K562 (cell line): ENCODE data around the gene CYB5R4. TPM values are rescaled to one million over a fixed set of nuclear protein-coding genes. Genes with fewer than 3 reads are reported as not detected.
A peak's percentile ranks its signal among the peaks of the same experiment; 100 is the strongest.

Source experiments
- ATAC-seq: fragments of 200-7000 bp; cut with Tn5 transposase; 3 replicates; pipeline ENCODE4 v1.9.1; 2020; ENCODE audit warnings: moderate library complexity
- BruUV-seq: library from RNA; stranded (reverse); fragments of 400-500 nt; replicated peaks from 2 replicates; lab custom pipeline; 2021; lab: Mats Ljungman, UMichigan
- CTCF ChIA-PET: fragments of 300-600 bp; formaldehyde crosslinking; extraction: SDS; loops from one replicate; lab custom pipeline; 2021; ENCODE audit warnings: low intra/inter-chr PET ratio; lab: Yijun Ruan, JAX
- POLR2A ChIA-PET: fragments of 300-600, 350-650 bp; sonication (Branson Sonifier 250); formaldehyde crosslinking; extraction: SDS; loops from one replicate; lab custom pipeline; 2021; ENCODE audit warnings: antibody characterized with exemption, inconsistent platforms; lab: Yijun Ruan, JAX
- DNase-seq, 4 experiments: peaks; one replicate each; pipeline versions ENCODE4 v3.0.0 to v3.0.0-alpha.2; 2011 to 2018; ENCODE audit warnings: low spot score in 3 of 4, mixed read lengths in 3 of 4; ENCODE audit errors: extremely low read depth in 1 of 4
- FAIRE-seq: peaks from 2 replicates; lab custom pipeline; 2011; peaks lifted over from hg19 to GRCh38; lab: Jason Lieb, UNC
- H2AFZ ChIP-seq: 2 replicates; pipeline ENCODE4 v1.6.0; 2011; ENCODE audit warnings: low read depth, low read length, control low read depth, inconsistent platforms
- H3K27ac ChIP-seq: fragments of 200-600 bp; 3 replicates; pipeline ENCODE4 v1.8.0; 2011; ENCODE audit warnings: low read depth, mild to moderate bottlenecking, control low read depth, inconsistent platforms, low read length, moderate library complexity, mixed read lengths; ENCODE audit errors: extremely low read depth
- H3K27me3 ChIP-seq, 2 experiments: fragments of 300-600 bp in 1 of 2; 2 replicates in 1 of 2; 3 replicates in 1 of 2; pipeline versions ENCODE4 v1.6.0 to v1.8.0; 2011; ENCODE audit warnings: inconsistent platforms in 2 of 2, low read length in 2 of 2, mild to moderate bottlenecking in 1 of 2, mixed read lengths in 1 of 2, moderate library complexity in 1 of 2; ENCODE audit not compliant: control insufficient read depth in 2 of 2, insufficient read depth in 2 of 2
- H3K36me3 ChIP-seq: fragments of 300-600 bp; 3 replicates; pipeline ENCODE4 v1.8.0; 2011; ENCODE audit warnings: mild to moderate bottlenecking, low read length, inconsistent platforms; ENCODE audit not compliant: control insufficient read depth, insufficient read depth
- H3K4me1 ChIP-seq, 2 experiments: fragments of 200-600 bp in 1 of 2; replicated peaks in 1 of 2; 2 replicates in 1 of 2; 3 replicates in 1 of 2; pipeline versions ENCODE4 v1.5.1 to v1.8.0; 2011; ENCODE audit warnings: inconsistent platforms in 2 of 2, low read length in 2 of 2, mild to moderate bottlenecking in 1 of 2, mixed read lengths in 1 of 2, moderate library complexity in 1 of 2; ENCODE audit not compliant: control insufficient read depth in 2 of 2, insufficient read depth in 2 of 2
- H3K4me2 ChIP-seq: 2 replicates; pipeline ENCODE4 v1.6.1; 2011; ENCODE audit warnings: low read length, control low read depth, inconsistent platforms, mixed read lengths; ENCODE audit not compliant: insufficient read depth
- H3K4me3 ChIP-seq: fragments of 200-600 bp; sonication (generic), shearing (Covaris generic); 2 replicates; pipeline ENCODE4 v1.5.1; 2016; ENCODE audit warnings: control low read depth, inconsistent platforms
- H3K79me2 ChIP-seq: fragments of 200-600 bp; 3 replicates; pipeline ENCODE4 v1.8.0; 2011; ENCODE audit warnings: low read length, inconsistent platforms; ENCODE audit not compliant: control insufficient read depth, insufficient read depth
- H3K9ac ChIP-seq, 2 experiments: 2 replicates each; pipeline versions ENCODE4 v1.6.0 to v1.6.1; 2011; ENCODE audit warnings: low read depth in 2 of 2, low read length in 2 of 2, control low read depth in 1 of 2, inconsistent platforms in 1 of 2, mild to moderate bottlenecking in 1 of 2, mixed read lengths in 1 of 2; ENCODE audit not compliant: insufficient read depth in 1 of 2
- H3K9me1 ChIP-seq: one replicate; pipeline ENCODE4 v1.6.0; 2011; ENCODE audit warnings: inconsistent platforms, mild to moderate bottlenecking, low read length, moderate library complexity; ENCODE audit not compliant: control insufficient read depth, insufficient read depth
- H3K9me3 ChIP-seq: replicated peaks from 2 replicates; pipeline ENCODE4 v1.5.1; 2011; ENCODE audit warnings: low read depth, low read length, inconsistent platforms; ENCODE audit not compliant: control insufficient read depth, insufficient read depth
- H4K20me1 ChIP-seq: replicated peaks from 2 replicates; pipeline ENCODE4 v1.6.1; 2011; ENCODE audit warnings: low read length, inconsistent platforms, mixed read lengths; ENCODE audit not compliant: control insufficient read depth, insufficient read depth
- ATF7 ChIP-seq: fragments of 450-650 bp; IDR thresholded peaks from 2 replicates; pipeline ENCODE4 v1.7.1; 2014; ENCODE audit warnings: mild to moderate bottlenecking, moderate library complexity
- CREM ChIP-seq: IDR thresholded peaks from 2 replicates; pipeline ENCODE4 v1.6.1; 2014; ENCODE audit warnings: antibody characterized with exemption, low read depth
- EHMT2 ChIP-seq: fragments of 450-650 bp; IDR thresholded peaks from 2 replicates; pipeline ENCODE4 v1.6.1; 2018; ENCODE audit warnings: antibody characterized with exemption
- HMBOX1 ChIP-seq: sonication (generic); IDR thresholded peaks from 2 replicates; pipeline ENCODE4 v1.6.1; 2016
- JUND ChIP-seq, 2 experiments: IDR thresholded peaks; 2 replicates in 1 of 2; 3 replicates in 1 of 2; pipeline ENCODE4 v1.6.1; 2011; ENCODE audit warnings: borderline replicate concordance in 2 of 2, low read depth in 2 of 2, low read length in 2 of 2, improper control_type of control experiment in 1 of 2, missing biosample characterization in 1 of 2, missing genetic modification characterization in 1 of 2, missing genetic modification reagents in 1 of 2
- LARP7 ChIP-seq: fragments of 450-650 bp; IDR thresholded peaks from 2 replicates; pipeline ENCODE4 v1.6.1; 2016
- RFX1 ChIP-seq: fragments of 450-650 bp; IDR thresholded peaks from 2 replicates; pipeline ENCODE4 v1.6.1; 2016; ENCODE audit warnings: mild to moderate bottlenecking, moderate library complexity
- ZBTB34 ChIP-seq: fragments of 250-450 bp; sonication (Bioruptor Pico); IDR thresholded peaks from 2 replicates; pipeline ENCODE4 v1.8.0; 2021; ENCODE audit warnings: mild to moderate bottlenecking, moderate library complexity
- in situ Hi-C: fragments of 300-500 bp; cut with MboI; formaldehyde crosslinking; loops from 4 replicates; pipeline ENCODE4 v1.15.0; 2018; ENCODE audit warnings: inconsistent platforms, mixed read lengths
- intact Hi-C: fragments of 100-400 bp; cut with micrococcal nuclease; formaldehyde crosslinking; loops from 2 replicates; pipeline ENCODE4 v1.14.2; 2022
- polyA plus RNA-seq, 8 experiments: library from polyadenylated mRNA; depleted of rRNA in 4 of 8; stranded (reverse) in 5 of 8; unstranded in 3 of 8; fragments of >200 nt; fragmentation: Nextera tagmentation in 2 of 8; fragmentation: Illumina TruSeq in 1 of 8; extraction: Ambion mirVana in 2 of 8; extraction: Trizol in 1 of 8; gene quantifications; 2 replicates each; pipeline versions ENCODE4 v1.2.1 to v1.2.3, GENCODE V29; 2011 to 2014; ENCODE audit warnings: inconsistent platforms in 1 of 8, missing spikeins in 1 of 8
- total RNA-seq, 7 experiments: library from RNA; depleted of rRNA in 6 of 7; stranded (reverse); fragments of >200 nt in 6 of 7; fragmentation: Illumina TruSeq in 2 of 7; extraction: Trizol in 2 of 7; gene quantifications; 2 replicates each; pipeline versions ENCODE4 v1.2.1 to v1.2.3, GENCODE V29; 2011 to 2021; ENCODE audit warnings: low replicate concordance in 1 of 7
- TF ChIP-seq, protein P1 (sequence below), 2 experiments: fragments of 450-650 bp in 1 of 2; sonication (generic) in 1 of 2; formaldehyde crosslinking in 1 of 2; IDR thresholded peaks in 1 of 2; conservative IDR thresholded peaks in 1 of 2; 2 replicates each; pipeline versions ENCODE4 v1.6.1 to v1.8.1; 2016 to 2023; ENCODE audit warnings: mild to moderate bottlenecking in 2 of 2, moderate library complexity in 2 of 2, inconsistent platforms in 1 of 2, missing genetic modification reagents in 1 of 2

CYB5R4 gene
- total and polyA plus RNA-seq, 9 of the 15 experiments (the other 6 are each of a cell fraction or from before 2014, with no cell fraction given) = 5.9 to 23.1 (median 19.0) TPM

DNA sequence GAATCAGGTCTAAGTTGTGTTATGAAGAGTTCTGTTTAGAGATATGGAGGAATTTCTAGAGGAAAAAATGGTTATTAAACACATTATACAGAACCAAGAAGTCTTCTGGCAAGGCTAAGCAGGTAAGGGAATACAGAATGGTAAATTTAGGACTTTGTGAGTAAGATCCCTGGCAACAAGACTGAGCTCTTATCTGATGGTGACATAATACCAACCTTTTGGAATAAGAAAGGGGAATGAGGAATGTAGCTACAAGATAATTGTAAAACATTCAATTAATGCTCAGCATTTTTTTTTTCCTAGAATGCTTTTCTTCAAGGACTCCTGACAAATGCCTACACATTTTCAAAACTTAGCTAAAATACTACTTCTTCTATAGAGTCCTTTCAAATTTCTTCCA lies 51.8 kb downstream of the CYB5R4 start:
- no peak overlapping the region for H3K27ac ChIP-seq
- peaks cover 14% of the 10 kb centered on the region; the same call in 1 of the 3 replicates for H3K79me2 ChIP-seq
- H4K20me1 ChIP-seq = no peaks in the 10 kb centered on the region
- no peak overlapping the region for H3K4me2 ChIP-seq
- in situ Hi-C loops (no loop called here), intact Hi-C loops (no loop called here)
- DNase-seq = no peak
- ChIA-PET CTCF (no interaction called here), POLR2A (no interaction called here)
- no peaks in the 10 kb centered on the region for H3K27me3 ChIP-seq
- peak; percentile 51; the same call in 2 of the 3 replicates for ATAC-seq
- no peaks in the 10 kb centered on the region for H3K9me1 ChIP-seq
- H3K9ac ChIP-seq = no peak overlapping the region
- no peak overlapping the region for H3K4me3 ChIP-seq
- no peaks in the 10 kb centered on the region for H3K9me3 ChIP-seq
- TF ChIP-seq LARP7 (no peak), EHMT2 (no peak), HMBOX1 (no peak), JUND (IDR thresholded peaks at IDR 0.05; ENCODE audit: borderline replicate concordance, low read depth, low read length) (peak; percentile 51; the same call in 1 of the 2 replicates), JUND (tag; IDR thresholded peaks at IDR 0.05; ENCODE audit: borderline replicate concordance, low read depth, low read length) (no peak; the same call in 2 of the 3 replicates), ATF7 (0 out of 2 replicates have a peak, but pooled peaks have one; percentile 12), CREM (0 out of 2 replicates have a peak, but pooled peaks have one; percentile 18), ZBTB34 (no peak), RFX1 (peak; percentile 29)
- TF ChIP-seq, protein P1, sequence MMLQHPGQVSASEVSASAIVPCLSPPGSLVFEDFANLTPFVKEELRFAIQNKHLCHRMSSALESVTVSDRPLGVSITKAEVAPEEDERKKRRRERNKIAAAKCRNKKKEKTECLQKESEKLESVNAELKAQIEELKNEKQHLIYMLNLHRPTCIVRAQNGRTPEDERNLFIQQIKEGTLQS (IDR thresholded peaks at IDR 0.05) = peak; percentile 28; the same call in 1 of the 2 replicates
- TF ChIP-seq, protein P1 (CRISPR knock-in tag; conservative IDR thresholded peaks at IDR 0.05) = no peak
- TF ChIP-seq, all 486 proteins: peak for 5
- H3K4me1 ChIP-seq = peaks cover 4 to 12% of the 10 kb centered on the region in 2 experiments; a peak in 3 of 5 replicates
- H3K36me3 ChIP-seq = no peaks in the 10 kb centered on the region
- no peak for FAIRE-seq
- no peak overlapping the region for H2AFZ ChIP-seq
- no TSS peak for BruUV-seq
